HepG2 (cell line): ENCODE data around the gene FAM163A. TPM values are rescaled to one million over a fixed set of nuclear protein-coding genes. Genes with fewer than 3 reads are reported as not detected.
"Not testable (repeated sequence)": the region's sequence is repeated elsewhere in the genome, so short reads cannot be mapped to it uniquely, and the experiment has no call there.

Source experiments
- ATAC-seq: fragments of 200-7000 bp; cut with Tn5 transposase; 3 replicates; pipeline ENCODE4 v1.9.1; 2020; ENCODE audit warnings: mild to moderate bottlenecking, moderate library complexity
- BruUV-seq: library from RNA; stranded (reverse); fragments of 400-500 nt; replicated peaks from 2 replicates; lab custom pipeline; 2021; lab: Mats Ljungman, UMichigan
- CTCF ChIA-PET: fragments of 300-600 bp; formaldehyde crosslinking; extraction: SDS; loops from one replicate; lab custom pipeline; 2021; ENCODE audit warnings: low total read pairs, inconsistent platforms, low intra/inter-chr PET ratio; lab: Yijun Ruan, JAX
- POLR2A ChIA-PET: fragments of 350-600 bp; sonication (Branson Sonifier 250); formaldehyde crosslinking; loops from one replicate; lab custom pipeline; 2020; ENCODE audit warnings: antibody characterized with exemption, inconsistent platforms; lab: Yijun Ruan, JAX
- DNase-seq: peaks from one replicate; pipeline ENCODE4 v3.0.0-alpha.2; 2015; ENCODE audit warnings: low spot score
- FAIRE-seq: peaks from 3 replicates; lab custom pipeline; 2011; peaks lifted over from hg19 to GRCh38; lab: Jason Lieb, UNC
- H2AFZ ChIP-seq: one replicate; pipeline ENCODE4 v1.6.1; 2011; ENCODE audit warnings: low read length, inconsistent platforms
- H3K27ac ChIP-seq: fragments of 300-600 bp; 3 replicates; pipeline ENCODE4 v1.8.0; 2011; ENCODE audit warnings: mixed run types, mild to moderate bottlenecking, mixed read lengths, low read length, inconsistent platforms; ENCODE audit not compliant: insufficient read depth; ENCODE audit errors: extremely low read length
- H3K27me3 ChIP-seq, 2 experiments: fragments of 200-600 bp in 1 of 2; 2 replicates in 1 of 2; 3 replicates in 1 of 2; pipeline versions ENCODE4 v1.6.0 to v1.8.0; 2011; ENCODE audit warnings: low read length in 2 of 2, mild to moderate bottlenecking in 2 of 2, moderate library complexity in 2 of 2, inconsistent platforms in 1 of 2; ENCODE audit not compliant: insufficient read depth in 2 of 2, control insufficient read depth in 1 of 2
- H3K36me3 ChIP-seq, 2 experiments: fragments of 200-600 bp in 1 of 2; replicated peaks in 1 of 2; 2 replicates in 1 of 2; 3 replicates in 1 of 2; pipeline versions ENCODE4 v1.5.1 to v1.8.0; 2011; ENCODE audit warnings: low read length in 2 of 2, inconsistent platforms in 1 of 2; ENCODE audit not compliant: insufficient read depth in 2 of 2, control insufficient read depth in 1 of 2
- H3K4me1 ChIP-seq: 2 replicates; pipeline ENCODE4 v1.5.1; 2012; ENCODE audit warnings: low read length, inconsistent platforms; ENCODE audit not compliant: insufficient read depth
- H3K4me2 ChIP-seq: 2 replicates; pipeline ENCODE4 v1.6.0; 2011; ENCODE audit warnings: low read depth, low read length, inconsistent platforms
- H3K4me3 ChIP-seq, 3 experiments: fragments of 200-600 bp in 1 of 3; sonication (generic), shearing (Covaris generic) in 1 of 3; replicated peaks in 1 of 3; 2 replicates each; pipeline ENCODE4 v1.5.1; 2011 to 2016; ENCODE audit warnings: low read length in 3 of 3, inconsistent platforms in 2 of 3, low read depth in 2 of 3, mild to moderate bottlenecking in 2 of 3, control low read depth in 1 of 3, mixed read lengths in 1 of 3; ENCODE audit not compliant: insufficient read depth in 1 of 3
- H3K79me2 ChIP-seq: one replicate; pipeline ENCODE4 v1.6.1; 2011; ENCODE audit warnings: low read length, inconsistent platforms; ENCODE audit not compliant: insufficient read depth
- H3K9ac ChIP-seq: 2 replicates; pipeline ENCODE4 v1.6.0; 2011; ENCODE audit warnings: mild to moderate bottlenecking, low read depth, low read length, inconsistent platforms; ENCODE audit not compliant: insufficient read depth
- H3K9me3 ChIP-seq: 2 replicates; pipeline ENCODE4 v1.5.1; 2012; ENCODE audit warnings: mild to moderate bottlenecking, low read length
- H4K20me1 ChIP-seq: 2 replicates; pipeline ENCODE4 v1.6.0; 2011; ENCODE audit warnings: inconsistent platforms, mild to moderate bottlenecking, low read length, moderate library complexity; ENCODE audit not compliant: insufficient read depth
- ETV6 ChIP-seq: sonication (generic); formaldehyde crosslinking; conservative IDR thresholded peaks from 2 replicates; pipeline ENCODE4 v1.4.0; 2020; ENCODE audit warnings: missing genetic modification reagents
- ZNF331 ChIP-seq: sonication (generic); formaldehyde crosslinking; IDR thresholded peaks from 2 replicates; pipeline ENCODE4 v1.4.0; 2020; ENCODE audit warnings: missing genetic modification reagents
- WGBS: methylation state at CpG from one replicate; pipeline ENCODE4 v1.1.6; 2017; ENCODE audit warnings: low lambda C conversion rate; 5-methylcytosine and 5-hydroxymethylcytosine counted together
- in situ Hi-C: cut with HindIII; loops from 2 replicates; pipeline ENCODE4 v1.10.0; 2017; ENCODE audit warnings: low pct_unique_long_range_greater_than_20kb; ENCODE audit not compliant: extremely low pct_ligation_motif_present
- intact Hi-C: fragments of 100-400 bp; cut with micrococcal nuclease; formaldehyde crosslinking; loops from one replicate; pipeline ENCODE4 v1.10.0; 2022; ENCODE audit not compliant: unreplicated experiment
- polyA plus RNA-seq, 8 experiments: library from polyadenylated mRNA; depleted of rRNA in 3 of 8; stranded (reverse) in 7 of 8; unstranded in 1 of 8; fragments of >200 nt; fragmentation: Illumina TruSeq in 4 of 8; extraction: Trizol in 4 of 8; gene quantifications; 2 replicates each; pipeline versions ENCODE4 v1.2.1 to v1.2.3, GENCODE V29; 2011 to 2016; ENCODE audit warnings: low read depth in 4 of 8, missing spikeins in 1 of 8, mixed read lengths in 1 of 8; ENCODE audit not compliant: insufficient read depth in 1 of 8
- total RNA-seq, 5 experiments: library from RNA; depleted of rRNA; stranded (reverse); fragments of >200 nt; fragmentation: Illumina TruSeq; extraction: Trizol; gene quantifications; 2 replicates each; pipeline ENCODE4 v1.2.3, GENCODE V29; 2016; ENCODE audit warnings: low read depth in 1 of 5
- TF ChIP-seq, protein P1 (sequence below): sonication (generic); formaldehyde crosslinking; IDR thresholded peaks from 2 replicates; pipeline ENCODE4 v1.4.0; 2020; ENCODE audit warnings: mild to moderate bottlenecking, missing genetic modification reagents

The FAM163A gene
- total and polyA plus RNA-seq, 2 of the 13 experiments (the other 11 are each of a cell fraction or from before 2014, with no cell fraction given): not detected

DNA sequence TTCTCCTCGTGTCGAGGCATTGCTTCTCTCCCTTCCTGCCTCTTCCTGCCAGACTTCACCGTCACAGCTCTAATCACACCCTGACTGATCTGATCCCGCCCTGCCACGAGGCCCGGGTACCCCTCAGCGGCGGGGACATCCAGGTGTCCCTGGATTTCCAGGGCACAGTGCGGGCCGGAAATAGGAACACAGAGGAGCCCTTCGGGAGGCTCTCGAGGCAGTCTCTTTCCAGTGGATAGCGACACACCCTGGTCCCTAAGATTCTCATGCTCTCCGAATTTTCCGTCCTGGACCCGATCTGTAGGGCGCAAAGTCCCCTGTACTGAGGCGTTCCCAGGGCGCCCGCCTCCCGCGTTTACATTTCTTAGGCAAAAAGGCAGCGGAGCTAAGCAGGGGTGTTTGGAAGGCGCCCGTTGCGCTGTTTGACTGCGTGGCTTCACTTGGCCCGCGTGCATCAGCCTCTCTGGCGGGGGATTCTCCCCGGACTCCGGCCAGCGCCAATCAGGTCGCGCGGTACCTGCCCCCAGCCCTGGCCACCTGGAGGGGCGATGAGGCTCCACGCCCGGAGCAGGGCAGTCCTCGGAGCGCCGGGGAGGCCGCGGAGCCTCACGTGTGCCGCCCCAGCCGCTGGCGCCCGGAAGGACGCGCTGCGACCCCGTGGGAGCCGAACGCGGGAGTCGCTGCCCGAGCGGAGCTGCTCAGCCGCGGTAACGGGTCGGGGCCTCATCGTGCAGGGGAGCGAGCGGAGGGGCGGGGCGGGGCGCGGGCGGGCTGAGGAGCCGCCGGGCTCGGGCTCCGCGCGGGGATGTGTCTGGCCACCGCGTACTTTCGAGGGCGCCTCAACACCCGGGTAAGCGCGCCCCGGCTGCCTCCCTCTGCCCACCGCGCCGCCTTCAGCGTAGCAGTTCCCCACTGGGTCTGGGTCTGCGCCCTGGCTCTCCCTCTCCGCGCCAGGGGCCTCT lies at the start of gene FAM163A (continued):
- TF ChIP-seq, protein P1, sequence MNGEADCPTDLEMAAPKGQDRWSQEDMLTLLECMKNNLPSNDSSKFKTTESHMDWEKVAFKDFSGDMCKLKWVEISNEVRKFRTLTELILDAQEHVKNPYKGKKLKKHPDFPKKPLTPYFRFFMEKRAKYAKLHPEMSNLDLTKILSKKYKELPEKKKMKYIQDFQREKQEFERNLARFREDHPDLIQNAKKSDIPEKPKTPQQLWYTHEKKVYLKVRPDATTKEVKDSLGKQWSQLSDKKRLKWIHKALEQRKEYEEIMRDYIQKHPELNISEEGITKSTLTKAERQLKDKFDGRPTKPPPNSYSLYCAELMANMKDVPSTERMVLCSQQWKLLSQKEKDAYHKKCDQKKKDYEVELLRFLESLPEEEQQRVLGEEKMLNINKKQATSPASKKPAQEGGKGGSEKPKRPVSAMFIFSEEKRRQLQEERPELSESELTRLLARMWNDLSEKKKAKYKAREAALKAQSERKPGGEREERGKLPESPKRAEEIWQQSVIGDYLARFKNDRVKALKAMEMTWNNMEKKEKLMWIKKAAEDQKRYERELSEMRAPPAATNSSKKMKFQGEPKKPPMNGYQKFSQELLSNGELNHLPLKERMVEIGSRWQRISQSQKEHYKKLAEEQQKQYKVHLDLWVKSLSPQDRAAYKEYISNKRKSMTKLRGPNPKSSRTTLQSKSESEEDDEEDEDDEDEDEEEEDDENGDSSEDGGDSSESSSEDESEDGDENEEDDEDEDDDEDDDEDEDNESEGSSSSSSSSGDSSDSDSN: peak; percentile 33; the same call in 1 of the 2 replicates
- TF ChIP-seq ETV6 (CRISPR knock-in tag): no peak
- TF ChIP-seq, all 625 proteins: peak for 4

DNA sequence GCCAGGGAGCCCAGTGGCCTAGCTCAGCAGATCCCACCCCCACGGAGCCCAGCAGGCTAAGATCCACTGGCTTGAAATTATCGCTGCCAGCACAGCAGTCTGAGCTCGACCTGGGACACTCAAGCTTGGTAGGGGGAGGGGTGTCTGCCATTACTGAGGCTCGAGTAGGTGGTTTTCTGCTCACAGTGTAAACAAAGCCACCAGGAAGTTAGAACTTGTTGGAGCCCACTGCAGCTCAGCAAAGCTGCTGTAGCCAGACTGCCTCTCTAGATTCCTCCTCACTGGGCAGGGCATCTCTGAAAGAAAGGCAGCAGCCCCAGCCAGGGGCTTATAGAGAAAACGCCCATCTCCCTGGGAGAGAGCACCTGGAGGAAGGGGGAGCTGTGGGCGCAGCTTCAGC lies 48.6 kb upstream of the FAM163A start:
- H3K4me1 ChIP-seq, H3K9me3 ChIP-seq, H3K9ac ChIP-seq, H3K36me3 ChIP-seq, in situ Hi-C loops, H4K20me1 ChIP-seq: not testable (repeated sequence)
- DNase-seq: peak; percentile 12
- TF ChIP-seq ZNF331 (CRISPR knock-in tag): peak; percentile 93
- TF ChIP-seq, all 625 proteins: peak for 1; not testable (repeated sequence) for 624
- H3K27me3 ChIP-seq, ATAC-seq, POLR2A ChIA-PET, FAIRE-seq, H3K79me2 ChIP-seq, H3K27ac ChIP-seq, BruUV-seq, H2AFZ ChIP-seq, intact Hi-C loops, CTCF ChIA-PET, H3K4me3 ChIP-seq: not testable (repeated sequence)
- peak overlapping the region; percentile 39 for H3K4me2 ChIP-seq
- WGBS: 0% methylated on average over 1 of the region's 6 CpGs
